Measurements from ENCODE around the gene CSF1R. TPM values are rescaled to one million over a fixed set of nuclear protein-coding genes. Genes with fewer than 3 reads are reported as not detected.

Gene CSF1R
- total RNA-seq, 1 experiment from 2014 or later = 5.8 TPM

GRCh38 chr5:150044329-150044681, 42.0 kb downstream of the CSF1R start:
- Histone ChIP-seq H3K4me1 (no peaks in the 10 kb centered on the region), H3K27me3 (replicated peaks; ENCODE audit: control insufficient read depth, insufficient read depth, low read length) (no peaks in the 10 kb centered on the region), H3K4me3 (ENCODE audit: low read depth, low read length) (no peak overlapping the region), H3K36me3 (ENCODE audit: control insufficient read depth, insufficient read depth, low read length) (peaks cover 16% of the 10 kb centered on the region), H3K9me3 (no peaks in the 10 kb centered on the region)
- Mint-ChIP-seq H3K27ac (ENCODE audit: unreplicated experiment) (no peak overlapping the region), H3K4me3 (ENCODE audit: unreplicated experiment) (no peak overlapping the region), H3K4me1 (ENCODE audit: low read depth, unreplicated experiment) (no peaks in the 10 kb centered on the region), H3K27me3 (ENCODE audit: insufficient read depth, unreplicated experiment) (no peaks in the 10 kb centered on the region), H3K36me3 (ENCODE audit: insufficient read depth, unreplicated experiment) (peaks cover 73% of the 10 kb centered on the region), H3K9me3 (ENCODE audit: unreplicated experiment) (no peaks in the 10 kb centered on the region)
- ChIA-PET POLR2A (no interaction called here), CTCF (interaction anchor here (1.4 kb wide), 1 partner anchor 210 kb away, joined by 8 read pairs; no protein-coding TSS in a partner anchor)
- TF ChIP-seq CTCF (IDR thresholded peaks at IDR 0.05; ENCODE audit: insufficient read depth in 1 of 2, low read depth in 1 of 2, low read length in 1 of 2, severe bottlenecking in 1 of 2, unreplicated experiment in 1 of 2) = no peak
- no TSS peak for BruUV-seq (replicated peaks)
- intact Hi-C loops (cut with micrococcal nuclease; ENCODE audit: unreplicated experiment) = loop anchor here (2.0 kb wide), 1 partner anchor 78 kb away; no protein-coding TSS in a partner anchor
- no peak for DNase-seq

GRCh38 chr5:150043657-150044328, 42.6 kb downstream of the CSF1R start:
- POLR2A ChIA-PET = interaction anchor here (0.6 kb wide), 1 partner anchor 184 kb away, joined by 3 read pairs; no protein-coding TSS in a partner anchor
- no TSS peak for BruUV-seq (replicated peaks)
- Mint-ChIP-seq H3K27me3 (ENCODE audit: insufficient read depth, unreplicated experiment) (no peaks in the 10 kb centered on the region), H3K36me3 (ENCODE audit: insufficient read depth, unreplicated experiment) (peaks cover 68% of the 10 kb centered on the region), H3K4me1 (ENCODE audit: low read depth, unreplicated experiment) (no peaks in the 10 kb centered on the region), H3K27ac (ENCODE audit: unreplicated experiment) (no peak overlapping the region), H3K4me3 (ENCODE audit: unreplicated experiment) (no peak overlapping the region), H3K9me3 (ENCODE audit: unreplicated experiment) (no peaks in the 10 kb centered on the region)
- CTCF ChIA-PET = no interaction called here
- no peak for TF ChIP-seq CTCF (IDR thresholded peaks at IDR 0.05; ENCODE audit: insufficient read depth in 1 of 2, low read depth in 1 of 2, low read length in 1 of 2, severe bottlenecking in 1 of 2, unreplicated experiment in 1 of 2)
- Histone ChIP-seq H3K4me1 (no peaks in the 10 kb centered on the region), H3K4me3 (ENCODE audit: low read depth, low read length) (no peak overlapping the region), H3K36me3 (ENCODE audit: control insufficient read depth, insufficient read depth, low read length) (peaks cover 14% of the 10 kb centered on the region), H3K9me3 (no peaks in the 10 kb centered on the region), H3K27me3 (replicated peaks; ENCODE audit: control insufficient read depth, insufficient read depth, low read length) (no peaks in the 10 kb centered on the region)
- DNase-seq = no peak
- intact Hi-C loops (cut with micrococcal nuclease; ENCODE audit: unreplicated experiment) = loop anchor here (2.0 kb wide), 1 partner anchor 79 kb away; no protein-coding TSS in a partner anchor

GRCh38 chr5:150042459-150042858, 43.9 kb downstream of the CSF1R start:
- H3K4me1 Mint-ChIP-seq (ENCODE audit: low read depth, unreplicated experiment) = no peaks in the 10 kb centered on the region
- CTCF ChIA-PET = no interaction called here
- POLR2A ChIA-PET = no interaction called here
- intact Hi-C loops (cut with micrococcal nuclease; ENCODE audit: unreplicated experiment) = no loop called here
- no peak for DNase-seq
- TF ChIP-seq CTCF (IDR thresholded peaks at IDR 0.05; ENCODE audit: insufficient read depth in 1 of 2, low read depth in 1 of 2, low read length in 1 of 2, severe bottlenecking in 1 of 2, unreplicated experiment in 1 of 2) = no peak
- no peak overlapping the region for H3K27ac Mint-ChIP-seq (ENCODE audit: unreplicated experiment)
- Histone ChIP-seq H3K4me1 (no peaks in the 10 kb centered on the region), H3K9me3 (no peaks in the 10 kb centered on the region), H3K27me3 (replicated peaks; ENCODE audit: control insufficient read depth, insufficient read depth, low read length) (no peaks in the 10 kb centered on the region), H3K4me3 (ENCODE audit: low read depth, low read length) (no peak overlapping the region), H3K36me3 (ENCODE audit: control insufficient read depth, insufficient read depth, low read length) (peaks cover 17% of the 10 kb centered on the region)
- no TSS peak for BruUV-seq (replicated peaks)
- H3K27me3 Mint-ChIP-seq (ENCODE audit: insufficient read depth, unreplicated experiment) = no peaks in the 10 kb centered on the region
- peaks cover 58% of the 10 kb centered on the region for H3K36me3 Mint-ChIP-seq (ENCODE audit: insufficient read depth, unreplicated experiment)
- H3K4me3 Mint-ChIP-seq (ENCODE audit: unreplicated experiment) = no peak overlapping the region
- no peaks in the 10 kb centered on the region for H3K9me3 Mint-ChIP-seq (ENCODE audit: unreplicated experiment)
